Activated CD8-positive, alpha-beta memory T cell treated with anti-CD3 and anti-CD28 coated beads, Interleukin-2, amount 10 ng/mL, durations not matched to agents 7 days and 5 days (primary cell): ENCODE measurements around the gene AGRN. TPM values are rescaled to one million over a fixed set of nuclear protein-coding genes. Genes with fewer than 3 reads are reported as not detected.
"Not testable (repeated sequence)": the region's sequence is repeated elsewhere in the genome, so short reads cannot be mapped to it uniquely, and the experiment has no call there.

ENCODE experiments used
- ATAC-seq: fragments of 150-1000 bp; cut with Tn5 transposase; one replicate; pipeline ENCODE4 v1.10.0; 2021; ENCODE audit warnings: moderate library complexity
- CTCF ChIA-PET: fragments of 350-600 bp; sonication (Branson Sonifier 250); formaldehyde crosslinking; loops from one replicate; lab custom pipeline; 2021; ENCODE audit warnings: antibody characterized with exemption; lab: Charles Lee
- DNase-seq: peaks from one replicate; pipeline ENCODE4 v3.0.0-alpha.2; 2020
- H3K27ac Mint-ChIP-seq: one replicate; pipeline ENCODE4 v1.8.0; 2021; ENCODE audit warnings: mild to moderate bottlenecking, mixed read lengths
- H3K27me3 Mint-ChIP-seq: one replicate; pipeline ENCODE4 v1.8.0; 2021; ENCODE audit warnings: mixed read lengths
- H3K36me3 Mint-ChIP-seq: one replicate; pipeline ENCODE4 v1.8.0; 2021; ENCODE audit warnings: mild to moderate bottlenecking, mixed read lengths
- H3K4me1 Mint-ChIP-seq: one replicate; pipeline ENCODE4 v1.8.0; 2021; ENCODE audit warnings: mixed read lengths
- H3K4me3 Mint-ChIP-seq: one replicate; pipeline ENCODE4 v1.8.0; 2021; ENCODE audit warnings: mild to moderate bottlenecking, moderate library complexity, mixed read lengths
- H3K9me3 Mint-ChIP-seq: one replicate; pipeline ENCODE4 v1.8.0; 2022; ENCODE audit warnings: low read depth, mixed read lengths
- total RNA-seq, 2 experiments: library from RNA; stranded (reverse); gene quantifications; one replicate each; pipeline ENCODE4 v1.2.3, GENCODE V29; 2021

Gene AGRN
- total RNA-seq, 2 experiments from 2014 or later: 29.3 to 32.8 TPM

GRCh38 chr1:1061682-1062345 lies 41.9 kb downstream of the AGRN start:
- peak overlapping the region; percentile 70 for H3K4me3 Mint-ChIP-seq
- H3K36me3 Mint-ChIP-seq: peaks cover 2% of the 10 kb centered on the region
- no peaks in the 10 kb centered on the region for H3K9me3 Mint-ChIP-seq
- peaks cover 20% of the 10 kb centered on the region for H3K27me3 Mint-ChIP-seq
- H3K27ac Mint-ChIP-seq: peak overlapping the region; percentile 81
- CTCF ChIA-PET: interaction anchor here (1.0 to 7.5 kb wide), 7 partner anchors 23 to 79 kb away, joined by 3 to 93 read pairs (median 14); partner anchors contain the start of gene PERM1
- ATAC-seq: no peak
- peaks cover 43% of the 10 kb centered on the region for H3K4me1 Mint-ChIP-seq
- DNase-seq: no peak

DNA sequence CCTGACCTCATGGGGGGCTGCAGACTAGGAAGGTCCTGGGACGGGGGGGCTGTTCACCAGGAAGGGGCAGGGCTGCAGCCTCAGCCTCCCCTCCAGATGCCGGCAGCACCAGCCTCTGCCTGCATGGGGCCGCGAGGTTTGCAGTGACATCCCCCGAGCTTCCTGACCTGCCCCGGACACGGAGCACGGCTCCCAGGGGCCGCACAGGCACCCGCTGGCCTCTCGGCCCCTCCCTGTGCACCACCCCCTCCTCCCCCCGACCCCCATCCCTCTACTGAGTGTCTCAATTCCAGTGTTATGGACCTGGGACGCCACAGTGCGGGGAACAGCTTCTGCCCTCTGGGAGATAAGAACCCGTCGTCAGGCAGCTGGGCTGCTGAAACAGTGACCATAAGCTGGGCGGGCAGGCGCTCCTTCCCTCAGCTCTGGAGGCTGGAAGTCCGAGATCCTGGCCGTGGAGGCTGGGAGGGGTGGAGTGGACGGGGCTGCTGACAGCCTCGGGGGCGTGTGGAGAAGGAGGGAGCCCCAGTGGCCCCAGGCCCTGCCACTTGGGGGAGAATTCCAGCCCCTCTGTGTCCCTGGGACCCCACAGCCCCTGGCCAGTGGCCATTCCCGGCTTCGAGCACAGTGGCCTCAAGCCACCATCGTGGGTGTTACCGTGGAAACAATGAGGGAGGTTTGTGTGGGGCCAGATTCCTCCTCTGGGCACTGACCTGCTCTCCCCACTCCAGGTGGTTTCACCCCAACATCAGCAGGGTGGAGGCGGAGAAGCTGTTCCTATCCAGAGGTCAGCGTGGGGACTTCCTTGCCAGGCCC lies 42.6 kb downstream of the AGRN start:
- Mint-ChIP-seq H3K9me3 (no peaks in the 10 kb centered on the region), H3K4me3 (peak overlapping the region; percentile 70), H3K27ac (peak overlapping the region; percentile 81), H3K27me3 (peaks cover 15% of the 10 kb centered on the region), H3K4me1 (peaks cover 45% of the 10 kb centered on the region), H3K36me3 (peaks cover 2% of the 10 kb centered on the region)
- DNase-seq (no peak), ATAC-seq (no peak)
- CTCF ChIA-PET: interaction anchor here (1.0 to 7.5 kb wide), 11 partner anchors 24 to 308 kb away, joined by 3 to 93 read pairs (median 8); partner anchors contain the start of gene PERM1

DNA sequence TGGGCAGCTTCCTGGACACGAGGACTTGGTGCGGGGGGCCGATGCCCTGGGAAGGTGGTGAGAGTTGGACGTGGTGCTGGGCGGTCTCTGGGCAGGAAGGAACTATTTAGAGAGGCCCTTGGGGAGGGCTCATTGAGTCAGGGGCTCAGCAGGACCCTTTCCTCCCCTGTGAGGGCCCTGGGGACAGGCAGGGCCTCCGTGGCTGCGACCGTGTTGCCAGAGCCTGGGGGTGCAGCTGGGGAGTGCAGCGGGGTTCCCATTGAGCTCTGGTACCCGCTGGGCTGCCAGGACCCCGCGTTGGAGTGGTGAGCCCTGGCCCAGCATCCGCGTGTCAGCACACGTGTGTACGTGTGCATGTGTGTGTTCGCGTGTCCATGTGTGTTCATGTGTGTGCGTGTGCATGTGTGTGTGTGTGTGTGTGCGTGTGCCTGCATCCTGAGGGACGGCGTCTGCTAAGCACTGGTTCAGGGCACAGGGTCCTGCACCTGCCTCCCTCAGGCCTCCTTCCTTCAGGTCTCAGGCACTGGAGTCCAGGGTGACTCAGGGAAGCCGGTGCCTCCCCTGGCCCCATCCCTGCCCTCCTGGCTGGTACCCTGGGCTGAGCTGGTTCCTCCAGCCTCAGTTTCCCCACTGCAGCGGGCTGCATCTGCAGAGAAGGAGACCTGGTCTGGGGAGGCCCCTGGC lies 43.5 kb downstream of the AGRN start:
- Mint-ChIP-seq H3K27ac (peak overlapping the region; percentile 81), H3K4me3 (peak overlapping the region; percentile 70), H3K27me3 (peaks cover 7% of the 10 kb centered on the region), H3K9me3 (no peaks in the 10 kb centered on the region), H3K36me3 (peaks cover 2% of the 10 kb centered on the region), H3K4me1 (peaks cover 45% of the 10 kb centered on the region)
- DNase-seq (no peak), ATAC-seq (no peak)
- CTCF ChIA-PET: interaction anchor here (0.7 to 7.5 kb wide), 27 partner anchors 10 to 442 kb away, joined by 3 to 93 read pairs (median 5); partner anchors contain the start of genes ISG15 and PERM1

DNA sequence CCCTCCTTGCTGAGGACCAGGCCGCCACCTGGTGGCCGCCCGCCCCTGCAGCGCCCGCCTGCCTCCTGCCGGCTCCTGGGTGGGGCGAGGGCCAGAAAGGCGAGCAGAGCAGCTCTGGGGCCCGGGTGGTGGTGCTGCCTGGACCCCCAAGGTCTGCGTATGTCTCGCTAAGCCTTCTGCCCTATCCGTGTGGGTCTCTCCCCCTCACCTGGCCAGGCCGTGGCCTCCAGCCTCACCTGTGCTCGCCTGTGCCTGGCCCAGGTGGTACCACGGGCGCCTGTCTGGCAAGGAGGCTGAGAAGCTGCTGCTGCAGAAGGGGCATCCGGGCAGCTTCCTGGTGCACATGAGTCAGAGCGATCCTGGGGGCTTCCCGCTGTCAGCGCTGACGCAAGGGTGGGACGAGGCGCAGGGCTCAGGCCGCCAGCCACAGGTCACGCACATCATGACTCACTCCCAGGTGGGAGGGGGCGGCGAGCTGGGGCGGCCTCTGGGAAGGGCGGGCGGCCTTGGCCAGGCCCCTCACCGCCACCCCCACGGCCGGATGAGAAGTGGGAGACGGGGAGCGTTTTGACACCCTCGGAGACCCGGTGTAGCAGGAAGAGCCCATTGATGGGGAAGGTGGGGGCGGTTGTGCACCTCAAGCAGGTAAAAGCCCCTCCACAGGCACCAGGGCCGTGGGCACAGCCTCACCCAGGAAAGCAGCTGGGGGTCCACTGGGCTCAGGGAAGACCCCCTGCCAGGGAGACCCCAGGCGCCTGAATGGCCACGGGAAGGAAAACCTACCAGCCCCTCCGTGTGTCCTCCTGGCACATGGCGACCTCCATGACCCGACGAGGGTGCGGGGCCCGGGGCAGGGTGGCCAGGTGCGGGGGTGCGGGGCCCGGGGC lies 44.3 kb downstream of the AGRN start:
- Mint-ChIP-seq H3K4me3 (peak overlapping the region; percentile 70), H3K9me3 (no peaks in the 10 kb centered on the region), H3K27me3 (no peaks in the 10 kb centered on the region), H3K27ac (peak overlapping the region; percentile 61), H3K4me1 (peaks cover 38% of the 10 kb centered on the region), H3K36me3 (peaks cover 2% of the 10 kb centered on the region)
- DNase-seq (peak; percentile 95), ATAC-seq (peak; percentile 72)
- CTCF ChIA-PET: interaction anchor here (0.7 to 7.5 kb wide), 28 partner anchors 10 to 442 kb away, joined by 3 to 93 read pairs (median 5); partner anchors contain the start of genes ISG15 and PERM1

GRCh38 chr1:1065265-1065939 lies 45.5 kb downstream of the AGRN start:
- Mint-ChIP-seq H3K27ac (peak overlapping the region; percentile 21), H3K27me3 (peaks cover 3% of the 10 kb centered on the region), H3K9me3 (no peaks in the 10 kb centered on the region), H3K36me3 (peaks cover 2% of the 10 kb centered on the region), H3K4me3 (no peak overlapping the region), H3K4me1 (peaks cover 36% of the 10 kb centered on the region)
- ATAC-seq: no peak
- CTCF ChIA-PET: interaction anchor here (1.9 to 4.9 kb wide), 2 partner anchors 25 to 83 kb away, joined by 6 to 64 read pairs; partner anchors contain the start of gene PERM1
- DNase-seq: no peak

GRCh38 chr1:1065940-1066304 lies 46.0 kb downstream of the AGRN start:
- not testable (repeated sequence) for DNase-seq, H3K36me3 Mint-ChIP-seq, H3K27me3 Mint-ChIP-seq, H3K4me3 Mint-ChIP-seq, H3K9me3 Mint-ChIP-seq, ATAC-seq
- CTCF ChIA-PET: interaction anchor here (1.9 to 4.9 kb wide), 2 partner anchors 26 to 83 kb away, joined by 6 to 64 read pairs; partner anchors contain the start of gene PERM1
- H3K4me1 Mint-ChIP-seq: peaks cover 33% of the 10 kb centered on the region
- H3K27ac Mint-ChIP-seq: peak overlapping the region; percentile 21

GRCh38 chr1:1066403-1067283 lies 46.7 kb downstream of the AGRN start:
- Mint-ChIP-seq H3K4me3 (no peak overlapping the region), H3K27ac (no peak overlapping the region), H3K4me1 (peaks cover 29% of the 10 kb centered on the region), H3K27me3 (peaks cover 3% of the 10 kb centered on the region), H3K9me3 (no peaks in the 10 kb centered on the region), H3K36me3 (no peaks in the 10 kb centered on the region)
- no peak for DNase-seq
- CTCF ChIA-PET: interaction anchor here (1.9 to 4.9 kb wide), 2 partner anchors 26 to 84 kb away, joined by 6 to 64 read pairs; partner anchors contain the start of gene PERM1
- ATAC-seq: no peak

GRCh38 chr1:1067284-1067859 lies 47.5 kb downstream of the AGRN start:
- no peak overlapping the region for H3K27ac Mint-ChIP-seq
- peaks cover 3% of the 10 kb centered on the region for H3K27me3 Mint-ChIP-seq
- H3K36me3 Mint-ChIP-seq: no peaks in the 10 kb centered on the region
- H3K4me1 Mint-ChIP-seq: peaks cover 28% of the 10 kb centered on the region
- ATAC-seq (no peak), DNase-seq (no peak)
- no peaks in the 10 kb centered on the region for H3K9me3 Mint-ChIP-seq
- CTCF ChIA-PET: interaction anchor here (1.9 kb wide), 1 partner anchor 27 kb away, joined by 6 read pairs; no protein-coding TSS in a partner anchor
- H3K4me3 Mint-ChIP-seq: no peak overlapping the region

DNA sequence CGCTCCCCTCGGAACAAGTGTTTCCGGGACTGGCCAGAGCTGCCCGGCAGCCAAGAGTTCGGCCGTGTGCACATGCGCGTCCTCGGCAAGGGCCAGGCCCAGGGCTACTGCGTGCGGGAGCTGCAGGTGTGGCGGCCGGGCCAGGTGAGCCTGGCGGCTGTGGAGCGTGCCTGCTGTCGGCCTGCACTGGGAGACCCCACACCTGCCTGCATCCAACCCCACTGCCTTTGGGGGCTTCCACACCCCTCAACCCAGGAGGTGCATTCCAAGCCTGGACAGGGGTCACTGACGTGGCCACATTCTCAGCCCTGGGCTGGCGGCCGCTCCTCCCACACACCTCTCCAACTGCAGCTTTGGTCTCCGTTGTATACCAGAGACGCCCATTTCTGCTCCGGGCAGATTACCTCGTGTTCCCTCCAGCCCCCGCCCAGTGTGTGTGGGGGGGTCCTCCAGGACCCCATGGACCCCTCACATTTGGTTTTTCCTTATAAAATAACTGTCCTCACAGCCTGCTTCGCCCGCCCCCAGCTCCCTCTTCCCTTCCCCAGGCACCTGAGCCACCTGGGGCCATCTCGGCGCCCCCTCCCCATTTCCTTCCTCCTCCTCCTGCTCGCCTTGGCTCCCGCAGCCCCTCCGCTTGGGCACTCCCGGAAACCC lies 48.1 kb downstream of the AGRN start:
- no peaks in the 10 kb centered on the region for H3K36me3 Mint-ChIP-seq
- H3K27me3 Mint-ChIP-seq: peaks cover 3% of the 10 kb centered on the region
- peak overlapping the region; percentile 32 for H3K27ac Mint-ChIP-seq
- DNase-seq: no peak
- peak overlapping the region; percentile 73 for H3K4me3 Mint-ChIP-seq
- ATAC-seq: no peak
- peaks cover 22% of the 10 kb centered on the region for H3K4me1 Mint-ChIP-seq
- no peaks in the 10 kb centered on the region for H3K9me3 Mint-ChIP-seq
- CTCF ChIA-PET: interaction anchor here (1.4 kb wide), 1 partner anchor 9 kb away, joined by 4 read pairs; no protein-coding TSS in a partner anchor

DNA sequence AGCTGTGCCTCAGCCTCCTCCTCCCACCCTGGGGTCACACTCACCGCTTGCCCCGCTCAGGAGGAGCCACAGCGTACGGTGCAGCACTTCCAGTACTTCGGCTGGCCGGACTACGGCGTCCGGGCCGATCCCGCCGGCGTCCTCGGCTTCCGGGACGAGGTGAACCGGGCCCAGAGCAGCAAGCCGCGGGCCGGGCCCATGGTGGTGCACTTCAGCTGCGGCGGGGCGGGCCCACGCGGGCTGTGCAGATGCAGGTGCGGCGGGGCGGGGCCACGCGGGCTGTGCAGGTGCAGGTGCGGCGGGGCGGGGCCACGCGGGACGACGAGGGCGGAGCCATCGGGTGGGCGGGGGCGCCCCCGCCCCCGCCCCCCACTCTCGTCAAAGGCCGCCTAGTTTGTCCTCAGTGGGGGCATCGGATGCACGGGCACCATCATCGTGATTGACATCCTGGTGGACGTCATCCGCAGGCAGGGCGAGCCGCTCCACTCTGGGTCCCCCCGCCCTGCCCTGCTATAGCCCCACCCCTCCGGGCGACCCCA lies 48.7 kb downstream of the AGRN start:
- peak overlapping the region; percentile 54 for H3K27ac Mint-ChIP-seq
- peaks cover 3% of the 10 kb centered on the region for H3K27me3 Mint-ChIP-seq
- ATAC-seq: peak; percentile 22
- H3K4me3 Mint-ChIP-seq: peak overlapping the region; percentile 73
- no peaks in the 10 kb centered on the region for H3K9me3 Mint-ChIP-seq
- no peaks in the 10 kb centered on the region for H3K36me3 Mint-ChIP-seq
- CTCF ChIA-PET: interaction anchor here (0.7 to 1.4 kb wide), 3 partner anchors 9 to 66 kb away, joined by 3 to 4 read pairs (median 3); no protein-coding TSS in a partner anchor
- DNase-seq: no peak
- H3K4me1 Mint-ChIP-seq: peaks cover 16% of the 10 kb centered on the region
